ENCODE data around the gene ESPN.
"Not testable (repeated sequence)": the region's sequence is repeated elsewhere in the genome, so short reads cannot be mapped to it uniquely, and the experiment has no call there.

The ESPN gene

GRCh38 chr1:6391951-6392808, 32.4 kb upstream of the ESPN start:
- Histone ChIP-seq H3K27ac (ENCODE audit: low read depth, low read length) (no peak overlapping the region), H3K9ac (ENCODE audit: low read length) (peak overlapping the region; percentile 38), H3K4me2 (ENCODE audit: low read length) (peak overlapping the region; percentile 77), H3K23ac (ENCODE audit: low read length) (no peak overlapping the region), H3K14ac (ENCODE audit: low read length) (no peak overlapping the region), H3K79me1 (ENCODE audit: low read length) (peaks cover 4% of the 10 kb centered on the region), H2BK5ac (ENCODE audit: low read depth, low read length, poor library complexity) (no peak overlapping the region), H2BK120ac (ENCODE audit: insufficient read depth, low read length, poor library complexity) (no peak overlapping the region), H3K36me3 (ENCODE audit: control insufficient read depth in 1 of 2, insufficient read depth in 2 of 2, low read length in 2 of 2) (no peaks in the 10 kb centered on the region), H3K4ac (ENCODE audit: low read depth, low read length) (peak overlapping the region; percentile 17), H2AK5ac (ENCODE audit: low read length) (no peak overlapping the region), H3K27me3 (ENCODE audit: insufficient read depth, low read length) (no peaks in the 10 kb centered on the region), H2AFZ (ENCODE audit: insufficient read depth, low read length, poor library complexity) (no peak overlapping the region), H3K79me2 (ENCODE audit: control insufficient read depth, insufficient read depth, low read length, poor library complexity) (peaks cover 2% of the 10 kb centered on the region), H3K4me3 (ENCODE audit: low read depth, low read length) (peak overlapping the region; percentile 92), H4K91ac (ENCODE audit: low read depth, low read length) (no peak overlapping the region), H4K8ac (ENCODE audit: low read depth, low read length) (no peak overlapping the region), H3K9me3 (ENCODE audit: insufficient read depth, low read depth, low read length) (no peaks in the 10 kb centered on the region), H4K12ac (ENCODE audit: low read depth, low read length) (no peak overlapping the region), H2BK12ac (ENCODE audit: low read length) (no peak overlapping the region), H3K4me1 (ENCODE audit: control insufficient read depth in 1 of 2, insufficient read depth in 2 of 2, low read length in 2 of 2) (peaks cover 5 to 10% of the 10 kb centered on the region in 2 experiments), H3K18ac (ENCODE audit: low read length) (peak overlapping the region; percentile 2)
- no peak for DNase-seq
- no CpG with 5 or more reads among the region's 16 CpGs for WGBS (ENCODE audit: extremely low coverage, insufficient coverage, insufficient read length)

- Histone ChIP-seq H3K4me1 (ENCODE audit: control insufficient read depth in 1 of 2, insufficient read depth in 2 of 2, low read length in 2 of 2) (peaks cover 5 to 10% of the 10 kb centered on the region in 2 experiments), H2BK12ac (ENCODE audit: low read length) (no peak overlapping the region), H3K36me3 (ENCODE audit: control insufficient read depth in 1 of 2, insufficient read depth in 2 of 2, low read length in 2 of 2) (no peaks in the 10 kb centered on the region)
Measured at GRCh38 chr1:6392809-6393399, 31.7 kb upstream of the ESPN start.

GRCh38 chr1:6393400-6394187, 31.0 kb upstream of the ESPN start, which contains the start of gene ACOT7:
TSS of gene ACOT7 (minus strand) at chr1:6393767. CDS start at chr1:6393399, 368 bp downstream.
- Histone ChIP-seq H3K4ac (ENCODE audit: low read depth, low read length) (peak within 1 kb of the TSS; percentile 63), H2AFZ (ENCODE audit: insufficient read depth, low read length, poor library complexity) (peak within 1 kb of the TSS; percentile 97), H3K9ac (ENCODE audit: low read length) (peak within 1 kb of the TSS; percentile 88), H2BK5ac (ENCODE audit: low read depth, low read length, poor library complexity) (peak within 1 kb of the TSS; percentile 95), H3K23ac (ENCODE audit: low read length) (no peak within 1 kb of the TSS), H2AK5ac (ENCODE audit: low read length) (no peak within 1 kb of the TSS), H3K4me1 (ENCODE audit: control insufficient read depth in 1 of 2, insufficient read depth in 2 of 2, low read length in 2 of 2) (peaks cover 5 to 10% of the 10 kb centered on the region in 2 experiments), H3K14ac (ENCODE audit: low read length) (peak within 1 kb of the TSS; percentile 85), H3K18ac (ENCODE audit: low read length) (peak within 1 kb of the TSS; percentile 91), H3K79me2 (ENCODE audit: control insufficient read depth, insufficient read depth, low read length, poor library complexity) (peaks cover 2% of the 10 kb centered on the region), H3K9me3 (ENCODE audit: insufficient read depth, low read depth, low read length) (no peaks in the 10 kb centered on the region), H3K4me3 (ENCODE audit: low read depth, low read length) (peak within 1 kb of the TSS; percentile 92), H3K4me2 (ENCODE audit: low read length) (peak within 1 kb of the TSS; percentile 86), H2BK120ac (ENCODE audit: insufficient read depth, low read length, poor library complexity) (peak within 1 kb of the TSS; percentile 89), H3K27me3 (ENCODE audit: insufficient read depth, low read length) (no peaks in the 10 kb centered on the region), H3K79me1 (ENCODE audit: low read length) (peaks cover 4% of the 10 kb centered on the region), H4K12ac (ENCODE audit: low read depth, low read length) (peak within 1 kb of the TSS; percentile 89), H4K8ac (ENCODE audit: low read depth, low read length) (peak within 1 kb of the TSS; percentile 90), H3K27ac (ENCODE audit: low read depth, low read length) (peak within 1 kb of the TSS; percentile 91), H3K36me3 (ENCODE audit: control insufficient read depth in 1 of 2, insufficient read depth in 2 of 2, low read length in 2 of 2) (no peaks in the 10 kb centered on the region), H4K91ac (ENCODE audit: low read depth, low read length) (peak within 1 kb of the TSS; percentile 74), H2BK12ac (ENCODE audit: low read length) (peak within 1 kb of the TSS; percentile 28)
- DNase-seq, result peak; percentile 92 to 96
- WGBS (ENCODE audit: extremely low coverage, insufficient coverage, insufficient read length), result no CpG with 5 or more reads among the region's 87 CpGs

More at GRCh38 chr1:6392809-6393399, 31.7 kb upstream of the ESPN start:
- Histone ChIP-seq H3K9ac (ENCODE audit: low read length) (peak overlapping the region; percentile 38), H3K14ac (ENCODE audit: low read length) (no peak overlapping the region), H3K18ac (ENCODE audit: low read length) (no peak overlapping the region), H3K79me1 (ENCODE audit: low read length) (peaks cover 4% of the 10 kb centered on the region), H3K4me2 (ENCODE audit: low read length) (peak overlapping the region; percentile 77), H2AK5ac (ENCODE audit: low read length) (no peak overlapping the region), H4K91ac (ENCODE audit: low read depth, low read length) (no peak overlapping the region), H4K12ac (ENCODE audit: low read depth, low read length) (no peak overlapping the region), H2BK120ac (ENCODE audit: insufficient read depth, low read length, poor library complexity) (no peak overlapping the region), H4K8ac (ENCODE audit: low read depth, low read length) (peak overlapping the region; percentile 17), H3K27me3 (ENCODE audit: insufficient read depth, low read length) (no peaks in the 10 kb centered on the region), H3K4ac (ENCODE audit: low read depth, low read length) (no peak overlapping the region), H3K4me3 (ENCODE audit: low read depth, low read length) (peak overlapping the region; percentile 92), H2AFZ (ENCODE audit: insufficient read depth, low read length, poor library complexity) (peak overlapping the region; percentile 54), H3K23ac (ENCODE audit: low read length) (no peak overlapping the region), H3K27ac (ENCODE audit: low read depth, low read length) (no peak overlapping the region), H2BK5ac (ENCODE audit: low read depth, low read length, poor library complexity) (no peak overlapping the region), H3K79me2 (ENCODE audit: control insufficient read depth, insufficient read depth, low read length, poor library complexity) (peaks cover 2% of the 10 kb centered on the region), H3K9me3 (ENCODE audit: insufficient read depth, low read depth, low read length) (no peaks in the 10 kb centered on the region)
- no peak for DNase-seq
- no CpG with 5 or more reads among the region's 83 CpGs for WGBS (ENCODE audit: extremely low coverage, insufficient coverage, insufficient read length)

- H4K91ac ChIP-seq (ENCODE audit: low read depth, low read length); H3K4ac ChIP-seq (ENCODE audit: low read depth, low read length); H2BK5ac ChIP-seq (ENCODE audit: low read depth, low read length, poor library complexity); H2AK5ac ChIP-seq (ENCODE audit: low read length); H3K18ac ChIP-seq (ENCODE audit: low read length); DNase-seq; H3K14ac ChIP-seq (ENCODE audit: low read length); H3K23ac ChIP-seq (ENCODE audit: low read length); H3K9me3 ChIP-seq (ENCODE audit: insufficient read depth, low read depth, low read length); H3K9ac ChIP-seq (ENCODE audit: low read length); H4K8ac ChIP-seq (ENCODE audit: low read depth, low read length); H3K79me1 ChIP-seq (ENCODE audit: low read length); H3K4me2 ChIP-seq (ENCODE audit: low read length); H3K27ac ChIP-seq (ENCODE audit: low read depth, low read length); H3K27me3 ChIP-seq (ENCODE audit: insufficient read depth, low read length); H2BK12ac ChIP-seq (ENCODE audit: low read length); H3K4me3 ChIP-seq (ENCODE audit: low read depth, low read length); H2AFZ ChIP-seq (ENCODE audit: insufficient read depth, low read length, poor library complexity); H3K79me2 ChIP-seq (ENCODE audit: control insufficient read depth, insufficient read depth, low read length, poor library complexity); H2BK120ac ChIP-seq (ENCODE audit: insufficient read depth, low read length, poor library complexity); H4K12ac ChIP-seq (ENCODE audit: low read depth, low read length); H3K36me3 ChIP-seq (ENCODE audit: control insufficient read depth in 1 of 2, insufficient read depth in 2 of 2, low read length in 2 of 2): not testable (repeated sequence)
- H3K4me1 ChIP-seq (ENCODE audit: control insufficient read depth in 1 of 2, insufficient read depth in 2 of 2, low read length in 2 of 2), result peaks cover 5 to 10% of the 10 kb centered on the region in 2 experiments
- WGBS (ENCODE audit: extremely low coverage, insufficient coverage, insufficient read length), result no CpG with 5 or more reads among the region's 8 CpGs
Measured at GRCh38 chr1:6395130-6395529, 29.4 kb upstream of the ESPN start.
